WERI-Rb-1 (cell line): ENCODE measurements around the gene NR3C1.

Source experiments
- DNase-seq: peaks from one replicate; pipeline ENCODE4 v3.0.0-alpha.2; 2020
- H3K27ac ChIP-seq: fragments of 250-450 bp; sonication (Bioruptor Pico); 2 replicates; pipeline ENCODE4 v1.5.1; 2020; ENCODE audit warnings: mild to moderate bottlenecking, moderate library complexity
- H3K27me3 ChIP-seq: fragments of 250-450 bp; sonication (Bioruptor Pico); 2 replicates; pipeline ENCODE4 v1.5.1; 2021; ENCODE audit warnings: mild to moderate bottlenecking, low read depth, moderate library complexity; ENCODE audit not compliant: insufficient read depth, severe bottlenecking
- H3K36me3 ChIP-seq: fragments of 250-450 bp; sonication (Bioruptor Pico); 2 replicates; pipeline ENCODE4 v1.5.1; 2020; ENCODE audit warnings: mild to moderate bottlenecking, moderate library complexity
- H3K4me3 ChIP-seq: 2 replicates; pipeline ENCODE4 v1.5.1; 2011; ENCODE audit warnings: low read depth, mild to moderate bottlenecking, control low read depth, low read length
- H3K9me3 ChIP-seq: fragments of 250-450 bp; sonication (Bioruptor Pico); 2 replicates; pipeline ENCODE4 v1.5.1; 2021; ENCODE audit warnings: mild to moderate bottlenecking, moderate library complexity; ENCODE audit not compliant: severe bottlenecking
- CTCF ChIP-seq: IDR thresholded peaks from 2 replicates; pipeline ENCODE4 v1.5.1; 2011; ENCODE audit warnings: low read depth, mild to moderate bottlenecking, control low read depth, inconsistent platforms, low read length

Gene NR3C1

DNA sequence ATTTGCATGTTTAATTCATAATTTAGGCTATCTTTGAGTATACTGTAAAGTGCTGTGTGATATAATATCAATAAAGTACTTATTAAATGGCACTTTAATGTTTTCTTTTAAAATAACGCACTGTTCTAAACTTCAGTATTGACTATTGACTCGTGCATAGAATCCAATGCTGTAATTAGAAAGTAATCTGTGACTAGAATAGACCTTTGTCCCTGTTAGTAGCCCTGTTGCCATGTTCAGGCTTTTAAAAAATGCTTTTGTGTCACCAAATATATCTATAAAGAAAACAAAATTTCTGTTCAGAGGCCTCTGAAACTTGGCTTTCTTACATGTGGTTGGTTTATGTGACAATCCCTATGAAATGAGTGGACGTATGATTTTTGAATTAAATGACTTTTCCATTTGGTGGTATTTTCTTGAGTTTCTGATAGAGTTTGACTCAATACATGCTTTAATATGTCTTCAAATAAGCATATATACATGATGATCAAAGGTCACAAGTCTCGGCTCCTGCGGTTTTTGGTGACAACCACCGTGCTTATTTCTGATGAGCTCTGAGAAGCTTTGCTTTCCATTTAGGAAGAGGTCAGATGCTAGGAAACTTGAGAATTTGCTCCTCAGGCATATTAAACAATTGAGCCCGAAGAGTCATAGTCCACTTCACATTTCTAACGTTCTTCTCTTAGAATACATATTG lies 174.7 kb downstream of the NR3C1 start:
- Histone ChIP-seq H3K9me3 (no peaks in the 10 kb centered on the region), H3K27ac (no peak overlapping the region), H3K4me3 (no peak overlapping the region), H3K27me3 (no peaks in the 10 kb centered on the region), H3K36me3 (no peaks in the 10 kb centered on the region)
- no peak for DNase-seq
- no peak for TF ChIP-seq CTCF
